ENCODE data around the gene DEFB121.

DEFB121 gene

GRCh38 chr20:31355981-31356380 lies 50.0 kb downstream of the DEFB121 start:
- no peak for DNase-seq
